GM12873 (cell line): ENCODE measurements around the gene CCDC97.

Experiments used
- CTCF ChIP-seq: IDR thresholded peaks from 2 replicates; pipeline ENCODE4 v1.5.1; 2012; ENCODE audit warnings: low read depth, mild to moderate bottlenecking, moderate library complexity, low read length, control low read depth; ENCODE audit not compliant: insufficient read depth; ENCODE audit errors: missing control alignments

Gene CCDC97

DNA sequence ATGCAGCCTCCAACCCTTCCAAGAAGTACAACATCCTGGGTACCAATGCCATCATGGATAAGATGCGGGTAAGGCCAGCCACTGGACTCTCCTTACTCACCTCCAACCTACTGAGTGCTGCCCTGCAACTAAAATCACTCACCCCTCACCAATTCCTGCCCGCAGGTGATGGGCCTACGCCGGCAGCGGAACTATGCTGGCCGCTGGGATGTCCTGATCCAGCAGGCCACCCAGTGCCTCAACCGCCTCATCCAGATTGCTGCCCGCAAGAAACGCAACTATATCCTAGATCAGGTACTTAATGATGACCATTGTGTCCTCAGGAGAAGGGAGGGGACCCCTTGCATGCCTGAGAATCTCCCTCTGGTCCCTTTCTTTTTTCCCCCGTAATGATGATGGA is 15.6 kb upstream of the CCDC97 start:
- no peak for TF ChIP-seq CTCF

DNA sequence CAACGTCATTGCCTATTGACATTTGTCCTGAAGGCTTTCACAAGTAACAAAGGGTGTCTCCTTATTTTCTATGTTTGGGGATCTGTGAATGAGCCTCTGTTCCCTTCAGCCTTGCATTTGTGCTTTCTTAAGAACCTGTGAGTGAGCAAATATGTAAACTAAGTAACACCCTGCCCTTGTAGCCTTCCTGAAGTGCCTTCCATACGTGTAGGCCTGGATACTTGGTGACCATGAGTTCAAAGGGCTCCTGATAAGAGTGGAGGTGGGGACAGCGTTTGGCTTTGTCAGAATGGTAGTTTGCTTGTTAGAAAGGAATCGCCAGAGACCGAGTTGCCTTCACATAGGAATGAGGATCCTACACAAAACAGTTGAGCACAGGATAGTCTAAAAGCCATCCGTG is 14.5 kb upstream of the CCDC97 start:
- no peak for TF ChIP-seq CTCF

DNA sequence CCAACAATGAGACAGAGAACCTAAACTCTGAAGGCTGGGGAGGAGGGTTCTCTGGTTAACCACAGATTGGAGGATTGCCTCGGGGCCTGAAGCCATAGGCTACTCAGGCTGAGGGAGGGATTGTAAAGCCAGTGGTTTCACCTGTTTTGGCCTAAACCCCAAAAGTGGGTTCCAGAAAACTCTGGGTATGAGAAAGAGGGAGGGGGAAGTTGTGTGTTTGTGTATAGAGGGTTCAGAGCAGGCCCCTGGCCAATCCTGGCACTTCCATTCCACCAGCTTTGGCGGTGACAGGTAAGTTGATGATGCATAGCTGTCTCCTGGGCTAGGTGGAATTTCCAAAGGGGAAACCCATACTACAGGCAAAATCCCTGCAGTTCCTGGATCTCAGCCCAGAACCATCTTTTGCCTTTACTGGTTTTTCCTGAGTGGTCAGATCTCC is 13.5 kb upstream of the CCDC97 start:
- no peak for TF ChIP-seq CTCF

DNA sequence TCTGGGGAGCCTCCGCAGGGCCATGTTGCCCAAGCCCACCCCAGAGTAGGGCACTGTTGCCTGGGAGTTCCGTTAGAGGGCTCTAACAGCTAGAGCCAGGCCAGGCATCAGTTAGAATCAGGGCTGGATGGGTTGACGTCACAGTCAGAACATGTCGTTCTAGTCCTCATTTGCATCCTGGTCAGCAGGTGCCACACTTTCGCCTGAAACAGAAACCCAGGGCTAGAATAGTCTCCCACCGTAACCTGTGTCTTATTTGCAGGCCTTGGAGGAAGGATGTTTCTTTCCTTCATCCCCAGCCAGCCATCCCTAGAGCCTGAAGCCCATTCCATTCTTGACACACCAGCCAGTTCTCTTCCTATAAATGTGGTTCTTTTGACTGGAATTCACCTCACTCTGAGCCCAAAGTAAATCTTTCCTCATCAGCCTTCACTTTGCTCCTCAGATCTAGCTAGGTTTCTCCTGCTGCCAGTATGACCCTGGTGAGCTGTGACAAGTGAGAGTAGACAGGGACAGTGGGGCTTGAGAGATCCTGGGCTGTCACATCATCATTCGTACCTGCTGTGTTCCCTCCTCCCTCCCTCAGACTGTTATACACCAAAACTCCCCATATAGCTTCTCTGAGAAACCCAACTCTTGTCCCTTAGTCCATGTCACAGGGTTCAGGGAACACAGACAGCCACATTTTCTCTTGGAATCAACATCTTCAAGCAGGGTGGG is 12.2 kb upstream of the CCDC97 start:
- peak; percentile 26 for TF ChIP-seq CTCF

DNA sequence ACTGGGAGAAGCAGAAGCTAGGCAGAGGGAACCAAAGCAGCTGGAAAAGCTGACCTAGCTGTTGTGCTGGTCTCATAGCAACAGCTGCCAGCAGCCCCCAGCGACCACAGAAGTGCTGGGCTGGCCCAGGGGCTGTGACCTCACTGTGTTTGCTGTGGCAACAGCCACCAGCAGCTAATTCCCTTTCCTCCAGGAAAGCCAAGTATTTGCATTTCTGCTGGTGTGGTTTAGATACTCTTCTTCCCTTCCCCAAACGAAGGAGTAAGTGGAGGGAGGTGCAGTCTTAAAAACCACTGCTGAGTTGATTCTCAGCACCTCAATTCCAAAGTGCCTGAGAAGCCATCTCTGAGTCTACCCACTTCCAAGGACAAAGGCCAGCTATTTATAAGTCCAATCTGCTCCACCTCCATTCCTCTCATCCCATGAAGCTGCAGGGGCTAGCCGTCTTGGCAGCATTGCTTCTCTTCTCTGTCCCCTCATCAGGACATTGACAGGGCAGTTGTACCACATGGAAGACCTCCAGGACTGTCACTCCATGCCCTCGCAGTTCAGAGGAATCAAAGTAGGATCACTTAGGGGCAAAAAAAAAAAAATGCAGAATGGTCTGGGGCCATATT is 11.5 kb upstream of the CCDC97 start:
- TF ChIP-seq CTCF, result no peak

DNA sequence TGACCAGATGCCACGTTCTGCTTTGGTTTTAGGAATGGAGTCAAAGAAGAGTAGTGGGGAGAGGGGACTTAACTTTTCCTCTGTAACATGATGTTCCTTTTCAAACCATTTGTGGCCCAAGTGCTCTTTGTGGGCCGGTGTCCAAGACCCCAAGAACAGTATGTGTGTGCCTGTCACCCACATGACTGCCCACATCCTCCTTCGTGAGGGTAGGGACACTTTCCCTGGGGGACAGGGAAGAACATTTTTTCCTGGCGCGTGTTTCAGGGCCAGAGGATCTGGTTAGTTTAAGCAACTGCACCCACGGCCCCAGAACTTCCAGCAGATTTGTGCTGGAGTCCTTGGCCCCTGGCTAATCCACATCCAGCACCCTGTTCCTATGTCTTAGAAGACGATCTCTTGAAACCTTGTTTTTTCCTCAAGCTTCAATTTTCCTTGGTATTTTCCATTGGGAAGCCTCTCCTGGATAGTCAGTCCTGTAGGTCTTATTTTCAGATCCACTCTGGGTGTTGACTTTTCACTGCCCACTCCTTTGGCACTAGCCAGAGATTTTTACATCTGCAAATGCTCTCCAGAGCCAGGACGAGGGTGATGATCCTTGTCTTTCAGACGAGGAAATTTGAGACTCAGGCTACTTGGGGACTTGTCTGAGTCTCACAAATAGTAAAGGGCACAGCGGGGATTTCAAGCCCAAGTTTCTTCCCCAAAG is 10.8 kb upstream of the CCDC97 start:
- no peak for TF ChIP-seq CTCF

DNA sequence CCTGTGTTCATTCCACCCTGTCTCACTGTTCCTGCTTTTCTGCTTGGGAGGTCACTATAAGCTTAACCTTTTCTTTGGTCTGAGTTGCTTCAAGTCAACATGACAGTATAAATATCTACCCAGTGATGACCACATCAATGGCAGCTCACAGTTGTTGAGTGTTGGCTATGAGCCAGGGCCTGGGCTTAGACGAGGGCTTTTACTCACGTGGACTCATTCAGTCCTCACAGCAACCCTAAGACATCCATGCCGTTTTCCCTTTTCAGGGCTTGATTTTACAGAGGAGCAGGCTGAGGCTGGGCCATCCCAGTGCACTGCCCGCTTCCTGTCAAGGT is 10.2 kb upstream of the CCDC97 start:
- no peak for TF ChIP-seq CTCF
